Measurements from ENCODE around the gene CACNA1D. TPM values are rescaled to one million over a fixed set of nuclear protein-coding genes. Genes with fewer than 3 reads are reported as not detected.
A peak's percentile ranks its signal among the peaks of the same experiment; 100 is the strongest.

The CACNA1D gene
- total RNA-seq, 1 experiment from 2014 or later, result 1.1 TPM

GRCh38 chr3:53841296-53841695 lies 346.9 kb downstream of the CACNA1D start:
- H3K36me3 ChIP-seq (ENCODE audit: control insufficient read depth in 1 of 2, insufficient read depth in 2 of 2, low read length in 2 of 2), result no peaks in the 10 kb centered on the region
- H4K20me1 ChIP-seq (ENCODE audit: insufficient read depth), result no peaks in the 10 kb centered on the region
- RAD21 ChIA-PET (ENCODE audit: low non-redundant PET in 1 of 2, low total read pairs in 2 of 2, uncharacterized antibody in 2 of 2, unreplicated experiment in 2 of 2), result no interaction called here
- CTCF ChIA-PET, result interaction anchor here (1.2 kb wide), 1 partner anchor 51 kb away, joined by 3 read pairs; the partner anchor contains the start of gene SELENOK
- ATAC-seq, result no peak
- TF ChIP-seq, protein P1, sequence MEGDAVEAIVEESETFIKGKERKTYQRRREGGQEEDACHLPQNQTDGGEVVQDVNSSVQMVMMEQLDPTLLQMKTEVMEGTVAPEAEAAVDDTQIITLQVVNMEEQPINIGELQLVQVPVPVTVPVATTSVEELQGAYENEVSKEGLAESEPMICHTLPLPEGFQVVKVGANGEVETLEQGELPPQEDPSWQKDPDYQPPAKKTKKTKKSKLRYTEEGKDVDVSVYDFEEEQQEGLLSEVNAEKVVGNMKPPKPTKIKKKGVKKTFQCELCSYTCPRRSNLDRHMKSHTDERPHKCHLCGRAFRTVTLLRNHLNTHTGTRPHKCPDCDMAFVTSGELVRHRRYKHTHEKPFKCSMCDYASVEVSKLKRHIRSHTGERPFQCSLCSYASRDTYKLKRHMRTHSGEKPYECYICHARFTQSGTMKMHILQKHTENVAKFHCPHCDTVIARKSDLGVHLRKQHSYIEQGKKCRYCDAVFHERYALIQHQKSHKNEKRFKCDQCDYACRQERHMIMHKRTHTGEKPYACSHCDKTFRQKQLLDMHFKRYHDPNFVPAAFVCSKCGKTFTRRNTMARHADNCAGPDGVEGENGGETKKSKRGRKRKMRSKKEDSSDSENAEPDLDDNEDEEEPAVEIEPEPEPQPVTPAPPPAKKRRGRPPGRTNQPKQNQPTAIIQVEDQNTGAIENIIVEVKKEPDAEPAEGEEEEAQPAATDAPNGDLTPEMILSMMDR (IDR thresholded peaks at IDR 0.05 in 2 of 3, conservative IDR thresholded peaks at IDR 0.05 in 1 of 3; ENCODE audit: borderline replicate concordance in 1 of 3, insufficient read depth in 1 of 3, low read depth in 2 of 3, low read length in 2 of 3), result peak in 1 of 3 experiments; percentile 13; a peak in 1 of 6 replicates
- no peak for TF ChIP-seq YY1 (IDR thresholded peaks at IDR 0.05; ENCODE audit: extremely low read depth, insufficient replicate concordance, low read depth, low read length)
- no peaks in the 10 kb centered on the region for H3K27me3 ChIP-seq (ENCODE audit: insufficient read depth, low read length)
- intact Hi-C loops (cut with micrococcal nuclease), result no loop called here
- H3K4me3 ChIP-seq (replicated peaks in 1 of 2; ENCODE audit: low read depth in 1 of 2, low read length in 2 of 2), result no peak overlapping the region
- H3K4me2 ChIP-seq (ENCODE audit: low read length), result no peak overlapping the region
- no peak overlapping the region for H3K27ac ChIP-seq (ENCODE audit: low read depth, low read length)
- H3K9me3 ChIP-seq (ENCODE audit: control insufficient read depth in 1 of 2, insufficient read depth in 1 of 2, low read depth in 1 of 2, low read length in 2 of 2), result no peaks in the 10 kb centered on the region
- H3K9ac ChIP-seq (ENCODE audit: low read length), result no peak overlapping the region
- peaks cover 33 to 42% of the 10 kb centered on the region in 2 experiments for H3K4me1 ChIP-seq (ENCODE audit: control insufficient read depth in 1 of 2, insufficient read depth in 2 of 2, low read length in 2 of 2)
- no TSS peak for BruUV-seq (replicated peaks)
- H2AFZ ChIP-seq (ENCODE audit: low read depth, low read length, poor library complexity, severe bottlenecking), result no peak overlapping the region
- no peak for DNase-seq (ENCODE audit: low read depth, low spot score)
- POLR2A ChIA-PET, result no interaction called here
- no peaks in the 10 kb centered on the region for H3K9me2 ChIP-seq (ENCODE audit: insufficient read depth)
- no peaks in the 10 kb centered on the region for H3K79me2 ChIP-seq (ENCODE audit: insufficient read depth, low read length)

- Histone ChIP-seq H3K4me3 (replicated peaks in 1 of 2; ENCODE audit: low read depth in 1 of 2, low read length in 2 of 2) (no peak overlapping the region), H3K4me1 (ENCODE audit: control insufficient read depth in 1 of 2, insufficient read depth in 2 of 2, low read length in 2 of 2) (peaks cover 39 to 51% of the 10 kb centered on the region in 2 experiments), H4K20me1 (ENCODE audit: insufficient read depth) (no peaks in the 10 kb centered on the region), H3K27me3 (ENCODE audit: insufficient read depth, low read length) (no peaks in the 10 kb centered on the region), H3K4me2 (ENCODE audit: low read length) (peak overlapping the region; percentile 38), H3K36me3 (ENCODE audit: control insufficient read depth in 1 of 2, insufficient read depth in 2 of 2, low read length in 2 of 2) (no peaks in the 10 kb centered on the region), H3K27ac (ENCODE audit: low read depth, low read length) (peak overlapping the region; percentile 65), H3K79me2 (ENCODE audit: insufficient read depth, low read length) (peaks cover 6% of the 10 kb centered on the region; the same call in 1 of the 2 replicates), H2AFZ (ENCODE audit: low read depth, low read length, poor library complexity, severe bottlenecking) (no peak overlapping the region), H3K9me2 (ENCODE audit: insufficient read depth) (no peaks in the 10 kb centered on the region), H3K9ac (ENCODE audit: low read length) (peak overlapping the region; percentile 28; the same call in 1 of the 2 replicates), H3K9me3 (ENCODE audit: control insufficient read depth in 1 of 2, insufficient read depth in 1 of 2, low read depth in 1 of 2, low read length in 2 of 2) (no peaks in the 10 kb centered on the region)
- POLR2A ChIA-PET, result no interaction called here
- TF ChIP-seq SRF (IDR thresholded peaks at IDR 0.05; ENCODE audit: low read depth) (no peak), ZFX (IDR thresholded peaks at IDR 0.05) (no peak), SP1 (IDR thresholded peaks at IDR 0.05; ENCODE audit: low read depth) (peak; percentile 34; the same call in 1 of the 2 replicates), EGR1 (IDR thresholded peaks at IDR 0.05; ENCODE audit: low read depth) (peak; percentile 80), RAD21 (IDR thresholded peaks at IDR 0.05; ENCODE audit: low read depth) (no peak), POLR2AphosphoS5 (IDR thresholded peaks at IDR 0.05; ENCODE audit: low read depth, low read length) (no peak), ZNF274 (IDR thresholded peaks at IDR 0.05; ENCODE audit: low read depth, low read length) (no peak)
- TF ChIP-seq, protein P1 (IDR thresholded peaks at IDR 0.05 in 2 of 3, conservative IDR thresholded peaks at IDR 0.05 in 1 of 3; ENCODE audit: borderline replicate concordance in 1 of 3, insufficient read depth in 1 of 3, low read depth in 2 of 3, low read length in 2 of 3), result peak in 2 of 3 experiments; percentile 35 to 57; a peak in 3 of 6 replicates
- TF ChIP-seq, protein P2, sequence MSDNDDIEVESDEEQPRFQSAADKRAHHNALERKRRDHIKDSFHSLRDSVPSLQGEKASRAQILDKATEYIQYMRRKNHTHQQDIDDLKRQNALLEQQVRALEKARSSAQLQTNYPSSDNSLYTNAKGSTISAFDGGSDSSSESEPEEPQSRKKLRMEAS (IDR thresholded peaks at IDR 0.05), result no peak
- TF ChIP-seq, protein P3, sequence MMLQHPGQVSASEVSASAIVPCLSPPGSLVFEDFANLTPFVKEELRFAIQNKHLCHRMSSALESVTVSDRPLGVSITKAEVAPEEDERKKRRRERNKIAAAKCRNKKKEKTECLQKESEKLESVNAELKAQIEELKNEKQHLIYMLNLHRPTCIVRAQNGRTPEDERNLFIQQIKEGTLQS (IDR thresholded peaks at IDR 0.05), result no peak
- intact Hi-C loops (cut with micrococcal nuclease), result no loop called here
- DNase-seq (ENCODE audit: low read depth, low spot score) (peak; percentile 57), ATAC-seq (peak; percentile 15)
- RAD21 ChIA-PET (ENCODE audit: low non-redundant PET in 1 of 2, low total read pairs in 2 of 2, uncharacterized antibody in 2 of 2, unreplicated experiment in 2 of 2), result no interaction called here
- CTCF ChIA-PET, result no interaction called here
- BruUV-seq (replicated peaks), result no TSS peak
Observed at GRCh38 chr3:53842436-53843194, 348.2 kb downstream of the CACNA1D start.

Measured in HCT116 (cell line).